Breast epithelium (tissue), 3 donors: ENCODE measurements around the gene FUBP3.

Experiments used
- POLR2AphosphoS5 ChIP-seq, 3 donors: sonication (generic); formaldehyde crosslinking; IDR thresholded peaks; one replicate each; pipeline ENCODE4 v1.6.1; 2017; ENCODE audit warnings: antibody characterized with exemption in 3 of 3
- TF ChIP-seq, protein P1 (sequence below), 3 donors: fragments of 450-650 bp; IDR thresholded peaks; one replicate each; pipeline ENCODE4 v1.5.1; 2016 to 2017; ENCODE audit warnings: antibody characterized with exemption in 3 of 3, mild to moderate bottlenecking in 3 of 3, moderate library complexity in 3 of 3

DNA sequence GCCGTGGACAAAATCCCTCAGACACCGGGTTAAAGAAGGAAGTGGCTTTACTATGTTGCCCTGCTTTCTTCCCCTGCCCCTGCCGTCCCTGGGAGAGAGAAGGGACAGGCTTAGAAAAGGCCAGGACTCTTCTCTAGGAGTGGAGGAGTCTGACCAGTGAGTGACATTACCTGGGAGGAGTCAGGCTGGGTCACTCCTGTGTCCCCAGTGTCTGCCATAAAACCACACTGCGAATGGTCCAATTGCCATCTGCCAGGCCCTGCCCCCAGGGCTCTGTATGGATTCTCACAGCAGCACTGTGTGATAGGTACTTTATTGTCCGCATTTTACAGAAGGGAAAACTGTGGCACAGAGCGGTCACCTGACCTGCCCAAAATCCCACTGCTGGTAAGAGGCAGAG lies 31.3 kb upstream of the FUBP3 start:
- TF ChIP-seq POLR2AphosphoS5 (IDR thresholded peaks at IDR 0.05), result no peak
- TF ChIP-seq, protein P1, sequence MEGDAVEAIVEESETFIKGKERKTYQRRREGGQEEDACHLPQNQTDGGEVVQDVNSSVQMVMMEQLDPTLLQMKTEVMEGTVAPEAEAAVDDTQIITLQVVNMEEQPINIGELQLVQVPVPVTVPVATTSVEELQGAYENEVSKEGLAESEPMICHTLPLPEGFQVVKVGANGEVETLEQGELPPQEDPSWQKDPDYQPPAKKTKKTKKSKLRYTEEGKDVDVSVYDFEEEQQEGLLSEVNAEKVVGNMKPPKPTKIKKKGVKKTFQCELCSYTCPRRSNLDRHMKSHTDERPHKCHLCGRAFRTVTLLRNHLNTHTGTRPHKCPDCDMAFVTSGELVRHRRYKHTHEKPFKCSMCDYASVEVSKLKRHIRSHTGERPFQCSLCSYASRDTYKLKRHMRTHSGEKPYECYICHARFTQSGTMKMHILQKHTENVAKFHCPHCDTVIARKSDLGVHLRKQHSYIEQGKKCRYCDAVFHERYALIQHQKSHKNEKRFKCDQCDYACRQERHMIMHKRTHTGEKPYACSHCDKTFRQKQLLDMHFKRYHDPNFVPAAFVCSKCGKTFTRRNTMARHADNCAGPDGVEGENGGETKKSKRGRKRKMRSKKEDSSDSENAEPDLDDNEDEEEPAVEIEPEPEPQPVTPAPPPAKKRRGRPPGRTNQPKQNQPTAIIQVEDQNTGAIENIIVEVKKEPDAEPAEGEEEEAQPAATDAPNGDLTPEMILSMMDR (IDR thresholded peaks at IDR 0.05), result no peak
